K562 (cell line): Measurements from ENCODE around the gene KBTBD13. TPM values are rescaled to one million over a fixed set of nuclear protein-coding genes. Genes with fewer than 3 reads are reported as not detected.

Source experiments
- ATAC-seq: fragments of 200-7000 bp; cut with Tn5 transposase; 3 replicates; pipeline ENCODE4 v1.9.1; 2020; ENCODE audit warnings: moderate library complexity
- BruUV-seq: library from RNA; stranded (reverse); fragments of 400-500 nt; replicated peaks from 2 replicates; lab custom pipeline; 2021; lab: Mats Ljungman, UMichigan
- CTCF ChIA-PET: fragments of 300-600 bp; formaldehyde crosslinking; extraction: SDS; loops from one replicate; lab custom pipeline; 2021; ENCODE audit warnings: low intra/inter-chr PET ratio; lab: Yijun Ruan, JAX
- POLR2A ChIA-PET: fragments of 300-600, 350-650 bp; sonication (Branson Sonifier 250); formaldehyde crosslinking; extraction: SDS; loops from one replicate; lab custom pipeline; 2021; ENCODE audit warnings: antibody characterized with exemption, inconsistent platforms; lab: Yijun Ruan, JAX
- DNase-seq, 4 experiments: peaks; one replicate each; pipeline versions ENCODE4 v3.0.0 to v3.0.0-alpha.2; 2011 to 2018; ENCODE audit warnings: low spot score in 3 of 4, mixed read lengths in 3 of 4; ENCODE audit errors: extremely low read depth in 1 of 4
- FAIRE-seq: peaks from 2 replicates; lab custom pipeline; 2011; peaks lifted over from hg19 to GRCh38; lab: Jason Lieb, UNC
- H2AFZ ChIP-seq: 2 replicates; pipeline ENCODE4 v1.6.0; 2011; ENCODE audit warnings: low read depth, low read length, control low read depth, inconsistent platforms
- H3K27ac ChIP-seq: fragments of 200-600 bp; 3 replicates; pipeline ENCODE4 v1.8.0; 2011; ENCODE audit warnings: low read depth, mild to moderate bottlenecking, control low read depth, inconsistent platforms, low read length, moderate library complexity, mixed read lengths; ENCODE audit errors: extremely low read depth
- H3K27me3 ChIP-seq, 2 experiments: fragments of 300-600 bp in 1 of 2; 2 replicates in 1 of 2; 3 replicates in 1 of 2; pipeline versions ENCODE4 v1.6.0 to v1.8.0; 2011; ENCODE audit warnings: inconsistent platforms in 2 of 2, low read length in 2 of 2, mild to moderate bottlenecking in 1 of 2, mixed read lengths in 1 of 2, moderate library complexity in 1 of 2; ENCODE audit not compliant: control insufficient read depth in 2 of 2, insufficient read depth in 2 of 2
- H3K36me3 ChIP-seq: fragments of 300-600 bp; 3 replicates; pipeline ENCODE4 v1.8.0; 2011; ENCODE audit warnings: mild to moderate bottlenecking, low read length, inconsistent platforms; ENCODE audit not compliant: control insufficient read depth, insufficient read depth
- H3K4me1 ChIP-seq, 2 experiments: fragments of 200-600 bp in 1 of 2; replicated peaks in 1 of 2; 2 replicates in 1 of 2; 3 replicates in 1 of 2; pipeline versions ENCODE4 v1.5.1 to v1.8.0; 2011; ENCODE audit warnings: inconsistent platforms in 2 of 2, low read length in 2 of 2, mild to moderate bottlenecking in 1 of 2, mixed read lengths in 1 of 2, moderate library complexity in 1 of 2; ENCODE audit not compliant: control insufficient read depth in 2 of 2, insufficient read depth in 2 of 2
- H3K4me2 ChIP-seq: 2 replicates; pipeline ENCODE4 v1.6.1; 2011; ENCODE audit warnings: low read length, control low read depth, inconsistent platforms, mixed read lengths; ENCODE audit not compliant: insufficient read depth
- H3K4me3 ChIP-seq: fragments of 200-600 bp; sonication (generic), shearing (Covaris generic); 2 replicates; pipeline ENCODE4 v1.5.1; 2016; ENCODE audit warnings: control low read depth, inconsistent platforms
- H3K79me2 ChIP-seq: fragments of 200-600 bp; 3 replicates; pipeline ENCODE4 v1.8.0; 2011; ENCODE audit warnings: low read length, inconsistent platforms; ENCODE audit not compliant: control insufficient read depth, insufficient read depth
- H3K9ac ChIP-seq, 2 experiments: 2 replicates each; pipeline versions ENCODE4 v1.6.0 to v1.6.1; 2011; ENCODE audit warnings: low read depth in 2 of 2, low read length in 2 of 2, control low read depth in 1 of 2, inconsistent platforms in 1 of 2, mild to moderate bottlenecking in 1 of 2, mixed read lengths in 1 of 2; ENCODE audit not compliant: insufficient read depth in 1 of 2
- H3K9me1 ChIP-seq: one replicate; pipeline ENCODE4 v1.6.0; 2011; ENCODE audit warnings: inconsistent platforms, mild to moderate bottlenecking, low read length, moderate library complexity; ENCODE audit not compliant: control insufficient read depth, insufficient read depth
- H3K9me3 ChIP-seq: replicated peaks from 2 replicates; pipeline ENCODE4 v1.5.1; 2011; ENCODE audit warnings: low read depth, low read length, inconsistent platforms; ENCODE audit not compliant: control insufficient read depth, insufficient read depth
- H4K20me1 ChIP-seq: replicated peaks from 2 replicates; pipeline ENCODE4 v1.6.1; 2011; ENCODE audit warnings: low read length, inconsistent platforms, mixed read lengths; ENCODE audit not compliant: control insufficient read depth, insufficient read depth
- CREM ChIP-seq: IDR thresholded peaks from 2 replicates; pipeline ENCODE4 v1.6.1; 2014; ENCODE audit warnings: antibody characterized with exemption, low read depth
- RAD21 ChIP-seq, 2 experiments: fragments of 250-450 bp in 1 of 2; fragments of 450-650 bp in 1 of 2; sonication (Bioruptor Pico) in 1 of 2; formaldehyde crosslinking in 1 of 2; IDR thresholded peaks in 1 of 2; conservative IDR thresholded peaks in 1 of 2; 2 replicates each; pipeline versions ENCODE4 v1.4.0 to v1.8.0; 2020 to 2022; ENCODE audit warnings: mild to moderate bottlenecking in 2 of 2, moderate library complexity in 1 of 2
- SMC3 ChIP-seq: conservative IDR thresholded peaks from 2 replicates; pipeline ENCODE4 v1.6.1; 2011; ENCODE audit warnings: low read depth, low read length, improper control_type of control experiment; ENCODE audit not compliant: insufficient read depth
- STAG1 ChIP-seq: sonication (generic); formaldehyde crosslinking; IDR thresholded peaks from 2 replicates; pipeline ENCODE4 v1.5.0; 2020; ENCODE audit warnings: missing genetic modification reagents, borderline replicate concordance
- ZNF764 ChIP-seq: fragments of 250-450 bp; sonication (Bioruptor Pico); IDR thresholded peaks from 2 replicates; pipeline ENCODE4 v1.4.0; 2020; ENCODE audit warnings: low read depth, mild to moderate bottlenecking, moderate library complexity
- WGBS: fragments of 100-300 bp; shearing (Covaris generic); methylation state at CpG from one replicate; pipeline ENCODE4 v1.1.6; 2016; ENCODE audit warnings: low coverage, mixed read lengths; ENCODE audit not compliant: insufficient coverage; ENCODE audit errors: missing lambda C conversion rate; 5-methylcytosine and 5-hydroxymethylcytosine counted together
- in situ Hi-C: fragments of 300-500 bp; cut with MboI; formaldehyde crosslinking; loops from 4 replicates; pipeline ENCODE4 v1.15.0; 2018; ENCODE audit warnings: inconsistent platforms, mixed read lengths
- intact Hi-C: fragments of 100-400 bp; cut with micrococcal nuclease; formaldehyde crosslinking; loops from 2 replicates; pipeline ENCODE4 v1.14.2; 2022
- polyA plus RNA-seq, 8 experiments: library from polyadenylated mRNA; depleted of rRNA in 4 of 8; stranded (reverse) in 5 of 8; unstranded in 3 of 8; fragments of >200 nt; fragmentation: Nextera tagmentation in 2 of 8; fragmentation: Illumina TruSeq in 1 of 8; extraction: Ambion mirVana in 2 of 8; extraction: Trizol in 1 of 8; gene quantifications; 2 replicates each; pipeline versions ENCODE4 v1.2.1 to v1.2.3, GENCODE V29; 2011 to 2014; ENCODE audit warnings: inconsistent platforms in 1 of 8, missing spikeins in 1 of 8
- total RNA-seq, 7 experiments: library from RNA; depleted of rRNA in 6 of 7; stranded (reverse); fragments of >200 nt in 6 of 7; fragmentation: Illumina TruSeq in 2 of 7; extraction: Trizol in 2 of 7; gene quantifications; 2 replicates each; pipeline versions ENCODE4 v1.2.1 to v1.2.3, GENCODE V29; 2011 to 2021; ENCODE audit warnings: low replicate concordance in 1 of 7
- TF ChIP-seq, protein P1 (sequence below): fragments of 450-650 bp; IDR thresholded peaks from 2 replicates; pipeline ENCODE4 v1.6.1; 2017; ENCODE audit warnings: mild to moderate bottlenecking, moderate library complexity
- TF ChIP-seq, protein P2 (sequence below): IDR thresholded peaks from 2 replicates; pipeline ENCODE4 v1.6.1; 2011; ENCODE audit warnings: borderline replicate concordance, low read depth, mild to moderate bottlenecking, moderate library complexity, low read length; ENCODE audit not compliant: insufficient read depth, poor library complexity, severe bottlenecking
- TF ChIP-seq, protein P3 (sequence below): sonication (generic); formaldehyde crosslinking; IDR thresholded peaks from 2 replicates; pipeline ENCODE4 v1.8.0; 2022; ENCODE audit warnings: mild to moderate bottlenecking, missing genetic modification reagents
- TF ChIP-seq, protein P4 (sequence below), 3 experiments: IDR thresholded peaks in 2 of 3; conservative IDR thresholded peaks in 1 of 3; 2 replicates each; pipeline ENCODE4 v1.5.1; 2011 to 2012; ENCODE audit warnings: low read length in 3 of 3, mild to moderate bottlenecking in 3 of 3, control low read depth in 2 of 3, improper control_type of control experiment in 1 of 3, inconsistent platforms in 1 of 3, low read depth in 1 of 3, mixed read lengths in 1 of 3, moderate library complexity in 1 of 3; ENCODE audit not compliant: insufficient read depth in 2 of 3

KBTBD13 gene
- total and polyA plus RNA-seq, 9 of the 15 experiments (the other 6 are each of a cell fraction or from before 2014, with no cell fraction given): 0.07 to 0.13 (median 0.10) TPM; not detected in 3

DNA sequence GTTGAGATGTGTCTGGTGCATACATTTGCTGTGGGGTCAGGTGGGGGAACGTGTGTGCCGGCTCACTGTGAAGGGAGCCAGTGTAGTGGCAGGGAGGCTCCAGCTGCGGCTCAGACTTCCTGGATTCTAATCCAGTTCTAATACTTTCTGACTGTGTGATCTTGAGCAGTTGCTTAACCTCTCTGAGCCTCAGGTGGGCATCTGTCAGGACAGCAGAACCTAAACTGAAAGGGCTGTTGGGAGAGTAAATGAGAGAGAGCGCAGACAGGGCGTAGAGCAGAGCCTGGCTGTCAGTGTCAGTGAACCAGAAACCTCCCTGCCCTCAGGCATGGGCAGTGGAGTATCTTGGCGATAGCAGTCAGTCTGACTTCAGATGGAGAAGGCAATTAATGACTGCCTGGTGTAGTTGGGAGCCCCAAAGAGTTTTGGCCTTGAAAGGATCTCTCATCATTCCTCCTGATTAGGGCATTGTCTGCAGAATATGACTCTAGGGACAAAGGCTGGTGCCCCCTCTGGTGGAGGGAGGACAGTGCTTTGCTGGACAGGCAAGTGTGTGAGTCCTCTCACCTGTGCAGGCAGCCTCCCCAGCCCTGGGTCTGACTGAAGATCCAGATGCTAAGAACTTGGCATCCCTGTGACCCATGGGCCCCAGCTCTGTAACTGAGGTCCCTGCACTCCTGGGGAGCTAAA, 9.6 kb downstream of the KBTBD13 start:
- WGBS: 25% methylated on average over 5 of the region's 6 CpGs
- no peak overlapping the region for H3K9ac ChIP-seq
- H4K20me1 ChIP-seq: peaks cover 8% of the 10 kb centered on the region
- in situ Hi-C loops: no loop called here
- H3K9me3 ChIP-seq: no peaks in the 10 kb centered on the region
- H3K9me1 ChIP-seq: no peaks in the 10 kb centered on the region
- DNase-seq (peak; percentile 54 to 64 (median 58)), FAIRE-seq (peak; percentile 93), ATAC-seq (peak; percentile 91)
- no peak overlapping the region for H2AFZ ChIP-seq
- H3K4me3 ChIP-seq: no peak overlapping the region
- BruUV-seq: no TSS peak
- ChIA-PET POLR2A (interaction anchor here (0.6 to 0.7 kb wide), 2 partner anchors 9 to 85 kb away, joined by 3 to 4 read pairs; no protein-coding TSS in a partner anchor), CTCF (interaction anchor here (0.6 to 3.3 kb wide), 3 partner anchors 32 to 355 kb away, joined by 3 to 17 read pairs (median 4); no protein-coding TSS in a partner anchor)
- H3K79me2 ChIP-seq: no peaks in the 10 kb centered on the region
- no peak overlapping the region for H3K4me2 ChIP-seq
- no peak overlapping the region for H3K27ac ChIP-seq
- peaks cover 0 to 4% of the 10 kb centered on the region in 2 experiments; a peak in 1 of 5 replicates for H3K4me1 ChIP-seq
- intact Hi-C loops: loop anchor here (1.0 to 5.0 kb wide), 2 partner anchors 32 to 54 kb away; no protein-coding TSS in a partner anchor
- H3K27me3 ChIP-seq: peaks cover 28 to 52% of the 10 kb centered on the region in 2 experiments
- H3K36me3 ChIP-seq: no peaks in the 10 kb centered on the region
- TF ChIP-seq, protein P1, sequence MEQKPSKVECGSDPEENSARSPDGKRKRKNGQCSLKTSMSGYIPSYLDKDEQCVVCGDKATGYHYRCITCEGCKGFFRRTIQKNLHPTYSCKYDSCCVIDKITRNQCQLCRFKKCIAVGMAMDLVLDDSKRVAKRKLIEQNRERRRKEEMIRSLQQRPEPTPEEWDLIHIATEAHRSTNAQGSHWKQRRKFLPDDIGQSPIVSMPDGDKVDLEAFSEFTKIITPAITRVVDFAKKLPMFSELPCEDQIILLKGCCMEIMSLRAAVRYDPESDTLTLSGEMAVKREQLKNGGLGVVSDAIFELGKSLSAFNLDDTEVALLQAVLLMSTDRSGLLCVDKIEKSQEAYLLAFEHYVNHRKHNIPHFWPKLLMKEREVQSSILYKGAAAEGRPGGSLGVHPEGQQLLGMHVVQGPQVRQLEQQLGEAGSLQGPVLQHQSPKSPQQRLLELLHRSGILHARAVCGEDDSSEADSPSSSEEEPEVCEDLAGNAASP: no peak
- TF ChIP-seq, protein P2, sequence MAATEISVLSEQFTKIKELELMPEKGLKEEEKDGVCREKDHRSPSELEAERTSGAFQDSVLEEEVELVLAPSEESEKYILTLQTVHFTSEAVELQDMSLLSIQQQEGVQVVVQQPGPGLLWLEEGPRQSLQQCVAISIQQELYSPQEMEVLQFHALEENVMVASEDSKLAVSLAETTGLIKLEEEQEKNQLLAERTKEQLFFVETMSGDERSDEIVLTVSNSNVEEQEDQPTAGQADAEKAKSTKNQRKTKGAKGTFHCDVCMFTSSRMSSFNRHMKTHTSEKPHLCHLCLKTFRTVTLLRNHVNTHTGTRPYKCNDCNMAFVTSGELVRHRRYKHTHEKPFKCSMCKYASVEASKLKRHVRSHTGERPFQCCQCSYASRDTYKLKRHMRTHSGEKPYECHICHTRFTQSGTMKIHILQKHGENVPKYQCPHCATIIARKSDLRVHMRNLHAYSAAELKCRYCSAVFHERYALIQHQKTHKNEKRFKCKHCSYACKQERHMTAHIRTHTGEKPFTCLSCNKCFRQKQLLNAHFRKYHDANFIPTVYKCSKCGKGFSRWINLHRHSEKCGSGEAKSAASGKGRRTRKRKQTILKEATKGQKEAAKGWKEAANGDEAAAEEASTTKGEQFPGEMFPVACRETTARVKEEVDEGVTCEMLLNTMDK: peak; percentile 28
- TF ChIP-seq, protein P3, sequence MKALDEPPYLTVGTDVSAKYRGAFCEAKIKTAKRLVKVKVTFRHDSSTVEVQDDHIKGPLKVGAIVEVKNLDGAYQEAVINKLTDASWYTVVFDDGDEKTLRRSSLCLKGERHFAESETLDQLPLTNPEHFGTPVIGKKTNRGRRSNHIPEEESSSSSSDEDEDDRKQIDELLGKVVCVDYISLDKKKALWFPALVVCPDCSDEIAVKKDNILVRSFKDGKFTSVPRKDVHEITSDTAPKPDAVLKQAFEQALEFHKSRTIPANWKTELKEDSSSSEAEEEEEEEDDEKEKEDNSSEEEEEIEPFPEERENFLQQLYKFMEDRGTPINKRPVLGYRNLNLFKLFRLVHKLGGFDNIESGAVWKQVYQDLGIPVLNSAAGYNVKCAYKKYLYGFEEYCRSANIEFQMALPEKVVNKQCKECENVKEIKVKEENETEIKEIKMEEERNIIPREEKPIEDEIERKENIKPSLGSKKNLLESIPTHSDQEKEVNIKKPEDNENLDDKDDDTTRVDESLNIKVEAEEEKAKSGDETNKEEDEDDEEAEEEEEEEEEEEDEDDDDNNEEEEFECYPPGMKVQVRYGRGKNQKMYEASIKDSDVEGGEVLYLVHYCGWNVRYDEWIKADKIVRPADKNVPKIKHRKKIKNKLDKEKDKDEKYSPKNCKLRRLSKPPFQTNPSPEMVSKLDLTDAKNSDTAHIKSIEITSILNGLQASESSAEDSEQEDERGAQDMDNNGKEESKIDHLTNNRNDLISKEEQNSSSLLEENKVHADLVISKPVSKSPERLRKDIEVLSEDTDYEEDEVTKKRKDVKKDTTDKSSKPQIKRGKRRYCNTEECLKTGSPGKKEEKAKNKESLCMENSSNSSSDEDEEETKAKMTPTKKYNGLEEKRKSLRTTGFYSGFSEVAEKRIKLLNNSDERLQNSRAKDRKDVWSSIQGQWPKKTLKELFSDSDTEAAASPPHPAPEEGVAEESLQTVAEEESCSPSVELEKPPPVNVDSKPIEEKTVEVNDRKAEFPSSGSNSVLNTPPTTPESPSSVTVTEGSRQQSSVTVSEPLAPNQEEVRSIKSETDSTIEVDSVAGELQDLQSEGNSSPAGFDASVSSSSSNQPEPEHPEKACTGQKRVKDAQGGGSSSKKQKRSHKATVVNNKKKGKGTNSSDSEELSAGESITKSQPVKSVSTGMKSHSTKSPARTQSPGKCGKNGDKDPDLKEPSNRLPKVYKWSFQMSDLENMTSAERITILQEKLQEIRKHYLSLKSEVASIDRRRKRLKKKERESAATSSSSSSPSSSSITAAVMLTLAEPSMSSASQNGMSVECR (CRISPR knock-in tag): 0 out of 2 replicates have a peak, but pooled peaks have one; percentile 19
- TF ChIP-seq SMC3: 0 out of 2 replicates have a peak, but pooled peaks have one; percentile 38
- TF ChIP-seq STAG1 (CRISPR knock-in tag): peak; percentile 33; the same call in 1 of the 2 replicates
- TF ChIP-seq, protein P4, sequence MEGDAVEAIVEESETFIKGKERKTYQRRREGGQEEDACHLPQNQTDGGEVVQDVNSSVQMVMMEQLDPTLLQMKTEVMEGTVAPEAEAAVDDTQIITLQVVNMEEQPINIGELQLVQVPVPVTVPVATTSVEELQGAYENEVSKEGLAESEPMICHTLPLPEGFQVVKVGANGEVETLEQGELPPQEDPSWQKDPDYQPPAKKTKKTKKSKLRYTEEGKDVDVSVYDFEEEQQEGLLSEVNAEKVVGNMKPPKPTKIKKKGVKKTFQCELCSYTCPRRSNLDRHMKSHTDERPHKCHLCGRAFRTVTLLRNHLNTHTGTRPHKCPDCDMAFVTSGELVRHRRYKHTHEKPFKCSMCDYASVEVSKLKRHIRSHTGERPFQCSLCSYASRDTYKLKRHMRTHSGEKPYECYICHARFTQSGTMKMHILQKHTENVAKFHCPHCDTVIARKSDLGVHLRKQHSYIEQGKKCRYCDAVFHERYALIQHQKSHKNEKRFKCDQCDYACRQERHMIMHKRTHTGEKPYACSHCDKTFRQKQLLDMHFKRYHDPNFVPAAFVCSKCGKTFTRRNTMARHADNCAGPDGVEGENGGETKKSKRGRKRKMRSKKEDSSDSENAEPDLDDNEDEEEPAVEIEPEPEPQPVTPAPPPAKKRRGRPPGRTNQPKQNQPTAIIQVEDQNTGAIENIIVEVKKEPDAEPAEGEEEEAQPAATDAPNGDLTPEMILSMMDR (IDR thresholded peaks at IDR 0.05 in 2 of 3, conservative IDR thresholded peaks at IDR 0.05 in 1 of 3; ENCODE audit: insufficient read depth in 2 of 3, low read depth in 1 of 3, low read length in 3 of 3): peak; percentile 66 to 73 (median 73)
- TF ChIP-seq RAD21 (CRISPR knock-in tag; conservative IDR thresholded peaks at IDR 0.05 in 1 of 2, IDR thresholded peaks at IDR 0.05 in 1 of 2): peak in 1 of 2 experiments; percentile 53; a peak in 2 of 4 replicates
- no peak for TF ChIP-seq ZNF764 (CRISPR knock-in tag)
- TF ChIP-seq CREM: no peak
